HepG2 (cell line): ENCODE results near the gene CLRN2. TPM values are rescaled to one million over a fixed set of nuclear protein-coding genes. Genes with fewer than 3 reads are reported as not detected.

ENCODE experiments used
- ATAC-seq: fragments of 200-7000 bp; cut with Tn5 transposase; 3 replicates; pipeline ENCODE4 v1.9.1; 2020; ENCODE audit warnings: mild to moderate bottlenecking, moderate library complexity
- BruUV-seq: library from RNA; stranded (reverse); fragments of 400-500 nt; replicated peaks from 2 replicates; lab custom pipeline; 2021; lab: Mats Ljungman, UMichigan
- CTCF ChIA-PET: fragments of 300-600 bp; formaldehyde crosslinking; extraction: SDS; loops from one replicate; lab custom pipeline; 2021; ENCODE audit warnings: low total read pairs, inconsistent platforms, low intra/inter-chr PET ratio; lab: Yijun Ruan, JAX
- POLR2A ChIA-PET: fragments of 350-600 bp; sonication (Branson Sonifier 250); formaldehyde crosslinking; loops from one replicate; lab custom pipeline; 2020; ENCODE audit warnings: antibody characterized with exemption, inconsistent platforms; lab: Yijun Ruan, JAX
- DNase-seq: peaks from one replicate; pipeline ENCODE4 v3.0.0-alpha.2; 2015; ENCODE audit warnings: low spot score
- FAIRE-seq: peaks from 3 replicates; lab custom pipeline; 2011; peaks lifted over from hg19 to GRCh38; lab: Jason Lieb, UNC
- H2AFZ ChIP-seq: one replicate; pipeline ENCODE4 v1.6.1; 2011; ENCODE audit warnings: low read length, inconsistent platforms
- H3K27ac ChIP-seq: fragments of 300-600 bp; 3 replicates; pipeline ENCODE4 v1.8.0; 2011; ENCODE audit warnings: mixed run types, mild to moderate bottlenecking, mixed read lengths, low read length, inconsistent platforms; ENCODE audit not compliant: insufficient read depth; ENCODE audit errors: extremely low read length
- H3K27me3 ChIP-seq, 2 experiments: fragments of 200-600 bp in 1 of 2; 2 replicates in 1 of 2; 3 replicates in 1 of 2; pipeline versions ENCODE4 v1.6.0 to v1.8.0; 2011; ENCODE audit warnings: low read length in 2 of 2, mild to moderate bottlenecking in 2 of 2, moderate library complexity in 2 of 2, inconsistent platforms in 1 of 2; ENCODE audit not compliant: insufficient read depth in 2 of 2, control insufficient read depth in 1 of 2
- H3K36me3 ChIP-seq, 2 experiments: fragments of 200-600 bp in 1 of 2; replicated peaks in 1 of 2; 2 replicates in 1 of 2; 3 replicates in 1 of 2; pipeline versions ENCODE4 v1.5.1 to v1.8.0; 2011; ENCODE audit warnings: low read length in 2 of 2, inconsistent platforms in 1 of 2; ENCODE audit not compliant: insufficient read depth in 2 of 2, control insufficient read depth in 1 of 2
- H3K4me1 ChIP-seq: 2 replicates; pipeline ENCODE4 v1.5.1; 2012; ENCODE audit warnings: low read length, inconsistent platforms; ENCODE audit not compliant: insufficient read depth
- H3K4me2 ChIP-seq: 2 replicates; pipeline ENCODE4 v1.6.0; 2011; ENCODE audit warnings: low read depth, low read length, inconsistent platforms
- H3K4me3 ChIP-seq, 3 experiments: fragments of 200-600 bp in 1 of 3; sonication (generic), shearing (Covaris generic) in 1 of 3; replicated peaks in 1 of 3; 2 replicates each; pipeline ENCODE4 v1.5.1; 2011 to 2016; ENCODE audit warnings: low read length in 3 of 3, inconsistent platforms in 2 of 3, low read depth in 2 of 3, mild to moderate bottlenecking in 2 of 3, control low read depth in 1 of 3, mixed read lengths in 1 of 3; ENCODE audit not compliant: insufficient read depth in 1 of 3
- H3K79me2 ChIP-seq: one replicate; pipeline ENCODE4 v1.6.1; 2011; ENCODE audit warnings: low read length, inconsistent platforms; ENCODE audit not compliant: insufficient read depth
- H3K9ac ChIP-seq: 2 replicates; pipeline ENCODE4 v1.6.0; 2011; ENCODE audit warnings: mild to moderate bottlenecking, low read depth, low read length, inconsistent platforms; ENCODE audit not compliant: insufficient read depth
- H3K9me3 ChIP-seq: 2 replicates; pipeline ENCODE4 v1.5.1; 2012; ENCODE audit warnings: mild to moderate bottlenecking, low read length
- H4K20me1 ChIP-seq: 2 replicates; pipeline ENCODE4 v1.6.0; 2011; ENCODE audit warnings: inconsistent platforms, mild to moderate bottlenecking, low read length, moderate library complexity; ENCODE audit not compliant: insufficient read depth
- HMG20B ChIP-seq: conservative IDR thresholded peaks from 2 replicates; pipeline ENCODE4 v1.6.1; 2016; ENCODE audit warnings: missing genetic modification reagents, missing compliant biosample characterization
- MLLT10 ChIP-seq: sonication (generic); formaldehyde crosslinking; IDR thresholded peaks from 2 replicates; pipeline ENCODE4 v1.4.0; 2020; ENCODE audit warnings: missing genetic modification reagents
- NR0B2 ChIP-seq: sonication (generic); formaldehyde crosslinking; IDR thresholded peaks from 2 replicates; pipeline ENCODE4 v1.4.0; 2020; ENCODE audit warnings: mild to moderate bottlenecking, missing genetic modification reagents
- PCBP2 ChIP-seq: fragments of 200-400 bp; formaldehyde crosslinking; optimal IDR thresholded peaks from 2 replicates; pipeline ENCODE3; 2018; ENCODE audit warnings: low read length, low read depth; ENCODE audit not compliant: poor library complexity, severe bottlenecking
- POGZ ChIP-seq: sonication (generic); formaldehyde crosslinking; IDR thresholded peaks from 2 replicates; pipeline ENCODE4 v1.4.0; 2020; ENCODE audit warnings: mild to moderate bottlenecking, missing genetic modification reagents
- THRA ChIP-seq: sonication (generic); formaldehyde crosslinking; IDR thresholded peaks from 2 replicates; pipeline ENCODE4 v1.4.0; 2020; ENCODE audit warnings: missing genetic modification reagents, borderline replicate concordance
- XBP1 ChIP-seq: sonication (generic); formaldehyde crosslinking; IDR thresholded peaks from 2 replicates; pipeline ENCODE4 v1.5.0; 2020; ENCODE audit warnings: missing genetic modification reagents
- ZBTB8A ChIP-seq: sonication (generic); formaldehyde crosslinking; IDR thresholded peaks from 2 replicates; pipeline ENCODE4 v1.4.0; 2020; ENCODE audit warnings: mild to moderate bottlenecking, low read depth, missing genetic modification reagents, borderline replicate concordance
- ZMYM2 ChIP-seq: sonication (generic); formaldehyde crosslinking; IDR thresholded peaks from 2 replicates; pipeline ENCODE4 v1.8.0; 2022; ENCODE audit warnings: mild to moderate bottlenecking, missing genetic modification reagents
- ZNF30 ChIP-seq: sonication (generic); formaldehyde crosslinking; IDR thresholded peaks from 2 replicates; pipeline ENCODE4 v1.5.0; 2020; ENCODE audit warnings: mild to moderate bottlenecking, missing genetic modification reagents
- WGBS: methylation state at CpG from one replicate; pipeline ENCODE4 v1.1.6; 2017; ENCODE audit warnings: low lambda C conversion rate; 5-methylcytosine and 5-hydroxymethylcytosine counted together
- in situ Hi-C: cut with HindIII; loops from 2 replicates; pipeline ENCODE4 v1.10.0; 2017; ENCODE audit warnings: low pct_unique_long_range_greater_than_20kb; ENCODE audit not compliant: extremely low pct_ligation_motif_present
- intact Hi-C: fragments of 100-400 bp; cut with micrococcal nuclease; formaldehyde crosslinking; loops from one replicate; pipeline ENCODE4 v1.10.0; 2022; ENCODE audit not compliant: unreplicated experiment
- polyA plus RNA-seq, 8 experiments: library from polyadenylated mRNA; depleted of rRNA in 3 of 8; stranded (reverse) in 7 of 8; unstranded in 1 of 8; fragments of >200 nt; fragmentation: Illumina TruSeq in 4 of 8; extraction: Trizol in 4 of 8; gene quantifications; 2 replicates each; pipeline versions ENCODE4 v1.2.1 to v1.2.3, GENCODE V29; 2011 to 2016; ENCODE audit warnings: low read depth in 4 of 8, missing spikeins in 1 of 8, mixed read lengths in 1 of 8; ENCODE audit not compliant: insufficient read depth in 1 of 8
- total RNA-seq, 5 experiments: library from RNA; depleted of rRNA; stranded (reverse); fragments of >200 nt; fragmentation: Illumina TruSeq; extraction: Trizol; gene quantifications; 2 replicates each; pipeline ENCODE4 v1.2.3, GENCODE V29; 2016; ENCODE audit warnings: low read depth in 1 of 5
- TF ChIP-seq, protein P1 (sequence below): sonication (generic); formaldehyde crosslinking; IDR thresholded peaks from 2 replicates; pipeline ENCODE4 v1.5.1; 2020; ENCODE audit warnings: missing genetic modification reagents, mild to moderate bottlenecking, borderline replicate concordance

The CLRN2 gene
- total and polyA plus RNA-seq, 2 of the 13 experiments (the other 11 are each of a cell fraction or from before 2014, with no cell fraction given), result not detected

GRCh38 chr4:17516980-17517379, 2.0 kb downstream of the CLRN2 start (continued):
- no peak for TF ChIP-seq PCBP2
- no peak for TF ChIP-seq HMG20B (CRISPR knock-in tag)
- TF ChIP-seq ZMYM2, result no peak
- no peak for TF ChIP-seq MLLT10 (CRISPR knock-in tag)
- no peak for TF ChIP-seq ZNF30
- no peak for TF ChIP-seq THRA (CRISPR knock-in tag)
- no peak for TF ChIP-seq XBP1 (CRISPR knock-in tag)

DNA sequence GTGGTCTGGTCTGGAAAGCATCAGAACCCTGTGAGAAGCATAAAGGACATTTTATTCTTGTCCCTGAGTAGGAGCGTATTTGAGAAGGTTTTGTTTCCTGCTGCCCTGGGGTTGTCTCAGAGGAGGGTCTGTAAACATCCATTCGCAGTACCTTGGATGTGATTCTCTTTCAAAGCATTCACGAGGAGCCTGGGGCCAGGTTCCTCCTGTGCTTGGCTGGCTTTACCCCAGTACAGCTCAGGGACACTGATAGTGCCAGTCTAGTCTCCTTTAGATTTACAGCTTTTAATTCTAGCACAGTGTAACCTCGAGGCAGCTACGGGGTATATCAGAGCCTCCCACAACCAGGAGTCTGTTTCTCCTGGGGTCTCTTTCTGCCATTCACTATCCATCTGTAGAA, 2.7 kb downstream of the CLRN2 start:
- CTCF ChIA-PET, result no interaction called here

More for the DNA sequence above, 2.7 kb downstream of the CLRN2 start:
- intact Hi-C loops, result loop anchor here (10.0 kb wide), 1 partner anchor 117 kb away; no protein-coding TSS in a partner anchor
- Histone ChIP-seq H3K4me1 (peaks cover 57% of the 10 kb centered on the region), H4K20me1 (no peaks in the 10 kb centered on the region), H3K9ac (no peak overlapping the region; the same call in 1 of the 2 replicates), H3K4me3 (no peak overlapping the region), H3K36me3 (no peaks in the 10 kb centered on the region), H3K27me3 (no peaks in the 10 kb centered on the region; a peak in 1 of 5 replicates)
- POLR2A ChIA-PET, result no interaction called here
- in situ Hi-C loops, result no loop called here
- FAIRE-seq, result no peak
- ATAC-seq, result peak; percentile 17; the same call in 2 of the 3 replicates
- 15% methylated on average over 5 of the region's 5 CpGs for WGBS
- no TSS peak for BruUV-seq
- no peak for TF ChIP-seq ZBTB8A (CRISPR knock-in tag)
- no peak for TF ChIP-seq POGZ (CRISPR knock-in tag)
- TF ChIP-seq, protein P1, sequence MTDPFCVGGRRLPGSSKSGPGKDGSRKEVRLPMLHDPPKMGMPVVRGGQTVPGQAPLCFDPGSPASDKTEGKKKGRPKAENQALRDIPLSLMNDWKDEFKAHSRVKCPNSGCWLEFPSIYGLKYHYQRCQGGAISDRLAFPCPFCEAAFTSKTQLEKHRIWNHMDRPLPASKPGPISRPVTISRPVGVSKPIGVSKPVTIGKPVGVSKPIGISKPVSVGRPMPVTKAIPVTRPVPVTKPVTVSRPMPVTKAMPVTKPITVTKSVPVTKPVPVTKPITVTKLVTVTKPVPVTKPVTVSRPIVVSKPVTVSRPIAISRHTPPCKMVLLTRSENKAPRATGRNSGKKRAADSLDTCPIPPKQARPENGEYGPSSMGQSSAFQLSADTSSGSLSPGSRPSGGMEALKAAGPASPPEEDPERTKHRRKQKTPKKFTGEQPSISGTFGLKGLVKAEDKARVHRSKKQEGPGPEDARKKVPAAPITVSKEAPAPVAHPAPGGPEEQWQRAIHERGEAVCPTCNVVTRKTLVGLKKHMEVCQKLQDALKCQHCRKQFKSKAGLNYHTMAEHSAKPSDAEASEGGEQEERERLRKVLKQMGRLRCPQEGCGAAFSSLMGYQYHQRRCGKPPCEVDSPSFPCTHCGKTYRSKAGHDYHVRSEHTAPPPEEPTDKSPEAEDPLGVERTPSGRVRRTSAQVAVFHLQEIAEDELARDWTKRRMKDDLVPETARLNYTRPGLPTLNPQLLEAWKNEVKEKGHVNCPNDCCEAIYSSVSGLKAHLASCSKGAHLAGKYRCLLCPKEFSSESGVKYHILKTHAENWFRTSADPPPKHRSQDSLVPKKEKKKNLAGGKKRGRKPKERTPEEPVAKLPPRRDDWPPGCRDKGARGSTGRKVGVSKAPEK (CRISPR knock-in tag), result no peak
- no peak for TF ChIP-seq NR0B2 (CRISPR knock-in tag)
- TF ChIP-seq, all 625 proteins: peak for 0
- no peaks in the 10 kb centered on the region for H3K9me3 ChIP-seq
- H3K79me2 ChIP-seq, result no peaks in the 10 kb centered on the region
- no peak for DNase-seq
- H2AFZ ChIP-seq, result peak overlapping the region; percentile 49
- peak overlapping the region; percentile 71 for H3K4me2 ChIP-seq
- H3K27ac ChIP-seq, result no peak overlapping the region
